ENCODE results near the gene TYW1.
"Not testable (repeated sequence)": the region's sequence is repeated elsewhere in the genome, so short reads cannot be mapped to it uniquely, and the experiment has no call there.

- TF ChIP-seq POLR2A, CTCF (IDR thresholded peaks at IDR 0.05): not testable (repeated sequence)
These were observed 195.6 kb downstream of the TYW1 start for GRCh38 chr7:67192123-67192702.
